NCI-H1694 treated with DMSO at 0.1 percent for 48 hours (cell line): Measurements from ENCODE around the gene ACSS2.

Experiments used
- DNase-seq: peaks from one replicate; lab custom pipeline; 2025; lab: John Stamatoyannopoulos, UW

Gene ACSS2

DNA sequence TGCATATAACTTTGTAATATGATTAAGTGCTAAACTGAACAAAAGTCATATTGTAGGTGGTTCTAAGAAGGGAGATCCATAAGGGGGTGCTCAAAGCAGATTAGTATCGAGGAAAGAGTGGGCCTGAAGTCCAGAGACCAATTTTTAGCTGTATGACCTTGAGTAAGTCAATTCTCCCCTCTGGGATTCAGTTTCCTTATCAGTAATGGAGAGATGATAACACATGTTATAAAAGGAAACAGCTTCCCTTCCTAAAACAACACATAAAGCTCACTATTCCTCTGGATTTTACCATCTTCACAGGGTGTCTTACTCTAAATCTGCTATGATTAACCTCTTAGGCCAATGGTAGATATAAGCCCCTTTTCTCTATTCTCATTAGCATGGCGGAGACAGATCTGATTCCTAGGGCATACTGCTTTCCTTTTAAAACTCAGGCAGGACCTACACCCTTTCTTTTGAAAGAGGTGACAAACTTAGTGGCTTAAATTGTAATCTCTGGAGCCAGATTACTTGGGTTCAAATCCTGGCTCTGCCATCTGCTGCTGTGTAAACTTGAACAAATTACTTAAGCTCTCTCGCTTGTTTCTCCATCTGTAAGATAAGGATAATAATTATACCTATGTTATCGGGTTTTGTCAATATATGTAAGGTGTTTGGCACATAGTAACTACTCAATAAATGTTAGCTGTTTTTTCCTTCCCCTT, 39.5 kb downstream of the ACSS2 start:
- no peak for DNase-seq

GRCh38 chr20:34916774-34917354, 40.5 kb downstream of the ACSS2 start:
- no peak for DNase-seq

GRCh38 chr20:34920055-34920454, 43.6 kb downstream of the ACSS2 start:
- DNase-seq, result no peak

GRCh38 chr20:34921436-34921835, 45.0 kb downstream of the ACSS2 start:
- no peak for DNase-seq

DNA sequence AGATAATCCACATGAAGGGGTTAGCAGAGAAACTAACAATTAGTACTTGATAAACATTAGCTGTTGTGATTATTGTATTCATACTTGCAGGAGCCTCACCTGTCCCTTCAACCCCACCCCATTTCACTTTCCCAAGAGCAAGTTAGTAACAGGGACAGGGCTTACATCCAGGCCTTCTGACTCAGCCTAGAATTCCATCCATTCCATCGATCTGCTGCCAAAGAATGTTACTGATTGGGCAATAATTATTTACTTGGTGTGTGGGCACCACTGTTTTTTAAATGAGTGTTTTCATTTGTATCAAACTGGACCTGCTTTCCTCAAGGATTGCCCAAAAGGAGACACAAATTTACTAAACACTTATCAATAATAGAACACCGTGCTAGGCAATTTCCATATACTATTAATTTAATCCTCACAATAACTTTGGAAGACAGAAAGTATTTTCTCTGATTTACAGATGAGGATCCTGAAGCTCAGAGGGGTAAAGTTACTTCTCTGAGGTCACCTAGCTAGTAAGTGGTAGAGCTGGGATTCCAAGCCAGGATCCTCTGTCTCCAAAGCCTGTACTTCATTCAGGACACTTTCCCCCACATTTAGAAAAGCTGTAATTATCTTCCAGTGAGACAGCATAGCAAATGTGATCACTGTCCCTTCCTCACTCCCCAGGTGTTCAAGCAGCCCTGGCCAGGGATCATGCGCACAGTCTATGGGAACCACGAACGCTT, 46.4 kb downstream of the ACSS2 start:
- no peak for DNase-seq

- DNase-seq, result no peak
Measured at GRCh38 chr20:34923414-34923813, 47.0 kb downstream of the ACSS2 start.

DNA sequence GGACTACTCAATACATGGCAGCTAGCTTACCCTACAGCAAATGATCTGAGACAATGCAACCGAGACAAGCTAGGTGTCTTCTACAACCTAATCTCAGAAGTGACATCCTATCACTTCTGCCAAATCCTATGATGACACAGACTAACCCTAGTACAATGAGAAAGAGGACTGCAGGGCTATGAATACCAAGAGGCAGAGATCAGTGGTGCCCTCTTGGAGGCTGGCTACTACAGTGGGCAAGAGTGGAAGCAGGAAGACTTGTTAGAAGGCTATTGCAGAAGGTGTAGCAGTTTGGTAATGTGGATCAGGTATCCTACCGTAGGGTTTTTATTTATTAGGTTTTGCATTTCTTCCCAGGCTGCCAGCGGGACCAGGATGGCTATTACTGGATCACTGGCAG, 48.9 kb downstream of the ACSS2 start:
- DNase-seq, result no peak

DNA sequence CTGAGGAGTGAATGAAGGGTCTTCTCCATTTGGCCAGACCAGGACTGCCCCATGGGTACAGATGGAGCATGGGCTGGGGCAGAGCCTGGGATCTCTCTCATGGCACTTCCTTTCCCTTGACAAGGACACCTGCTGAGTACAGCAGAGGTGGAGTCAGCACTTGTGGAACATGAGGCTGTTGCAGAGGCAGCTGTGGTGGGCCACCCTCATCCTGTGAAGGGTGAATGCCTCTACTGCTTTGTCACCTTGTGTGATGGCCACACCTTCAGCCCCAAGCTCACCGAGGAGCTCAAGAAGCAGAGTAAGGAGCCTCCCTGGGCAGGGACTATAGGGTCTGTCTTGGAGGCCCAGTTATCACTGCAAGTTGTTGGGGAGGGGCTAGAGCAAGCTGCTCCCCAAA, 49.6 kb downstream of the ACSS2 start:
- DNase-seq, result no peak

DNA sequence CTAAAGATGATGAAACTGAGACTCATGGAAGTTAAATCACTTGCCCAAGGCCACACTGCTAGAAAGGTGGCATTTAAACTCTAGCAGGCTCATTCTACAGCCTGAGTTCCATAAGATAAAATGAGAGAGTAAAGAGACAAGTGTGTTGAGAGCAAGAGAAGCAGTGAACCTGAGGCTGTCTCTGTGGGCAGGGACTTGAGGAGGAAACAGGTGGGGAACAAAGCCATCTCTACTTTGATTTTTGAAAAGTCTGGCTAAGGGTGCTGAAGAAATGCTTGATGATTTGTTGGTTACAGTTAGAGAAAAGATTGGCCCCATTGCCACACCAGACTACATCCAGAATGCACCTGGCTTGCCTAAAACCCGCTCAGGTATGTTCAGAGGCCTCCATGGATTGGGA, 50.2 kb downstream of the ACSS2 start:
- no peak for DNase-seq

DNA sequence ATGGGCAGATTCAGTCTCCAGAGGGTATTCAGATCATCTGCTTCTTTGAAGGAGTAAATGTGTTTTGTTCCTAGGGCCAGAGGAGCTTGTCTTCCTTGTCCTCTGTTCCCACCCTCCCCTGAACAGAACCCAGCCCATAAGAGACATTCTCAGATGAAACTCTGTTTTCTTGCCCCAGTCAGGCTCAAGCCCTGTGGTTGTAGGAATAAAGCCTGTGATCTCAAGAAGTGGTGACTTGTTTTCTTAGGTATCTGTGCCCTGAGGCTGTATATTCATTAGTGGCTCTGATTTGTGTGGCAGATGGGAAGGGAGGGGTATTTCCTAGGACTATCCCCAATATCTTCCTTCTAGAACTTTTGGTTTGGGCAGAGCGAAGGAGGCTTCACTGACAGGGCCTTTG, 51.3 kb downstream of the ACSS2 start:
- no peak for DNase-seq

DNA sequence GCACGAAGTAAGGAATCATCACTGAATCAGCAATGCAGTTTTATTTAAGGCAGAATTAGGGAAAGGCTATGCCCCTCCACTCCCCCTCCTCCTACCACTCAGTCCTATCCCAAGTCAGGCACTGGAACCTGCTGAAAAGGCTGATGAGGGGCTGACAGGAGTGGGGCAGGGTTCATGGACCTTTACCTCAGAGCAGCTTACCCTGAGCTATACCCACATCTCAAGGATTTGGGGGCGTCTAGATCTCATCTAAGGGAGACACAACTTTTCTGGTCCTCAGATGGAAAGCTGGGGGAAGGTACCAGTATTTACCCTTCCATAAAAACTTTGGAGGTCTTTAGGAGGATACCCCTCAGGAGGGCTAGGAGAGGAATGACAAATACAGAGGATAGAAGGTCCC, 52.0 kb downstream of the ACSS2 start:
- no peak for DNase-seq

DNA sequence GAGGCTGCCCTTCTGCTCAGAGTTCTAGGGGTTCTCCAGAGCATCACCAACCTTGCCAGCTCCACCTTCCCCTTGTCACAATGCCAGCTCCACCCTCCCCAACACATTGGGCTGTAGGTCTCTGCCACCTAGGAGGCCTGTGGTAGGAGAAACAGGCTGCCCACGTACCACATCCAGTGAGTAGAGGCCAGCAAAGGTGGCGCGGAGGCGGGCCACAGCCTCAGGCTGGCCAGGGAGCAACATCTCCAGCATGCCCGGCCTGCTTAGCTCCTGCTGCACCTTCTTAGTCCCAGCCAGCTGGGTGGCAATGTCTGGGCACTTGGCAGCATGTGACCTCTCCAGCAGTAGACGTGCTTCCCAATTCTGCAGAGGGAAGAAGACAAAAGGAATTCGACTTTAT, 55.4 kb downstream of the ACSS2 start:
- no peak for DNase-seq

DNA sequence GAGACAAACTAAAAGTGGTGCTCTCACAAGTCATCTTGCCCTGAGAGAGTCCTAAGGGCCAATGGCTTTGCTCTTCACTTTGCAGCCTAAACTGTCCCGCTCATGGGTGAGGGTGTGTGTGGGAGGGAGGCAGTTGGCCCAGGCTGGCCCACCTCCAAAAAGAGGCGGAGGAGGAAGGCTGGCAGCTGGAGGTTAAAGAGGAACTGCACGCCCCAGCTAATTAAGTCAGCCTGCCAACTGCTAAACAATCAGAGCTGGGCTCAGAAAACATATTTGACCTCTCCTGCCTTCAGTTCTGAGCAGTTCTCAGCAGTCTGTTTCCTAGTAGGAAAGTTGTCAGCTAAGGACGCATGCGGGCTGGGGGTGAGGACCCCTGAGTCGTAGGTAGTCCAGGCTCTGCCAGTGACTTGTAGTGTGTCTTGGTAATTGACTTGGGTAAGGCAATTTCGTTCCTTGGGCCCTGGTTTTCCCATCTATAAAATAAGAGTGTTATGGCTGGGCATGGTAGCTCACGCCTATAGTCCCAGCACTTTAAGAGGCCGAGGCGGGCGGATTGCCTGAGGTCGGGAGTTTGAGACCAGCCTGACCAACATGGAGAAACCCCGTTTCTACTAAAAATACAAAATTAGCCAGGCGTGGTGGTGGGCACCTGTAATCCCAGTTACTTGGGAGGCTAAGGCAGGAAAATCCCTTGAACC, 62.2 kb downstream of the ACSS2 start:
- DNase-seq, result peak; percentile 86

DNA sequence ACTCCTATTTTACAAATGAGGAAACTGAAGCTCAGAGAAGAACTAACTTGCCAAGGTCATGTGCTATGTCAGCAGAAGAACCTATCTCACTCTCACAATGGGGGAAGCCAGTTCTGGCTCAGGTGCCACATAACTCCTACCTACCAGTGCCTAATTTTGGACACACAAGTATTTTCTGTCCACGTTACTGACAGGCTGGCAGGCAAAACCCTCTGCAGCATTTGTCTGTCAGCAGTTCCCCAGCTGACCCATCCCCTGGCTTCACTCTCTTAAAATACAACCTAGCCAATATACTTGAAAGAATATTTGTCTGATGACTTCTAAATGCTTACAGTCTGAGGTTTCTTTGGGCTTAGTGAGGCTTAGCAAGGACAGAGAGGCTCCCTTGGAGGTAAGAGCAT, 63.7 kb downstream of the ACSS2 start:
- DNase-seq, result no peak

GRCh38 chr20:34941226-34941625, 64.8 kb downstream of the ACSS2 start:
- DNase-seq, result no peak

DNA sequence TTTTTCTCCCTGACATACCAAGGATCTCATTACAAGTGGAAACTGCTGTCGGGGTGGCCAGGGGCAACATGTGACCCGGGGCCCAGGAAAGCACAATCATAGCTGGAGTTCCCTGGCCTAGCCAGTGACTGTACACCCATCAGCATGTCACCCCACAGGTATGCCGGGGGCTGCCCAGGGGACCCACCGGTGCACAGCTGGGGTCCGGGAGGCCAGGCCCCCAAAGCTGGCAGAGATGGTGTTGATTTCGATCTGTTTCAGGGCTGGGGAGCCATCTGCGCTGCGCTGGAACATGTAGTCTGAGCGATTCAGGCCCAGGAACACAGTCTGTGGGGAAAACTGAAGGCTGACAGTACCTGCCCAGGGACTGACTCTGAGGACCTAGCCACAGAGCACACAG, 65.9 kb downstream of the ACSS2 start:
- no peak for DNase-seq

DNA sequence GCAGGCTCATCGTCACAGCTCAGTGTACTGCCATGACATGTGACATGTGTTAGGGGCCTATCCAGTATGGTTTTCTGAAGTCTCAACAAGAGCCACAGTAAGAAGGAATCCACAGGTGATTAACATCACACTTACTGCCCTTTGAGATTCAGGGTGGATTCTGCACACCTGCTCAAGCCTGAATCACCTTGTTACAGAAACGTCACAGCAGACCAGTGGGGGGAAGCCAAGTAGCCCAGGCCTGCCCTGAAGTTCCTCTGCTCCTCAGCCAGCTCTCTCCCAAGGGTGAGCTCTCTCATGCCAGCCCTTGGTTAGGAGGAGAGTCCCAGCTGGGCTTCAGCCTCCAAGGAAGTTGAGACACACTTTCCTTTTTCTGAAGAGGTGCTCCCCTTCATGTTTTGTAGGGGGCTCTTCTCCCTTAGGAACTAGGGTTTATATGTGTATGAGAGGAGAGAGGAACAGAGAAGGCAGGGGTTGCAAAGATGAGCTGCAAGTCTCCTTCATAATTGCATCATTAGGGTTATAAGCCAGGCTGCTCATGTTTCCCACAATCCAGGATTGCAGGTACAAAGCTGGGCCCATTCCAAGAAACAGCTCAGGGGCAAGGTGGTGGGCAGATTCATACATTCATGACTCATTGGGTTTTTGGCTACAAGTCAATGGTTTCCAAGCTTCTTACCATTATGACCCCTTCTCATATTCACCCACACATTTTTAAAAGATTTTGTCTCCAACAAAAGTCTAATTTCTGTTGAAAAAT, 67.6 kb downstream of the ACSS2 start:
- DNase-seq, result no peak

- DNase-seq, result no peak
Measured at GRCh38 chr20:34945315-34946077, 69.1 kb downstream of the ACSS2 start.

DNA sequence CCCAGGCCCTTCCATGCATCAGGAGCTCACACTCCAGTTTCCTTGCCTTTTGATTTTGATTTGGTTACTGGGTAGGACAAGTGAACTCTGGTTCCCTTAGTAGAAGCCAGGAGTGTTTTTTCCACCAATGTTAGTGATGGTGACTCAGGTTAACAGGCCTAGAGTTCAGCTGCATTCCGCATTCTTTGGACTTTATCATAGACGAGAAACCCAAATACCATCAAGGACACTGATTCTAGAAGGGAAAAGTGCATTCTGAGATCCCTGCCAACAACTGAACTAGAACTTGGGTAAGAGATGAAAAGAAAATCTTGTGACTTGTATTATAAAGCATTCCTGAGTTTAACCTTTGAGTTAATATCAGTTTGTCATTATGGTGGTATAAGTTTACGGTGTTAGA, 70.2 kb downstream of the ACSS2 start:
- no peak for DNase-seq

- DNase-seq, result no peak
Measured at GRCh38 chr20:34947336-34947735, 70.9 kb downstream of the ACSS2 start.

DNA sequence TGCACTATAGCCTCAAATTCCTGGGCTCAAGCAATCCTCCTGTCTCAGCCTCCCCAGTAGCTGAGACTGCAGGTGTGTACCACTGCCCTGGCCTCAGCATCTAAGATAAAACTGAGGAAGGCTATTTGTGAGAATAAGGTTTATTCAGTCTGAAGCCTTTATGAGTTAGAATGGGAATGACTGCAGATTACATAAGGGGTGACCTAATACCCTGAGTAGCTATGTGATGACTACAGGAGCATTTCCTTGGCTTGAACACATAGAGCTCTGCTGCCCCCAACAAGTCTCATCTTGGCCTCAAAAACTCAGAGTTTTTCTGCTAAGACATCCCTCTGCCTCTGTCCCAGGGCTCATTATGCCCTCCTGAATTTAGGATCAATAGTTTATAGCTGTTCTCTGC, 71.6 kb downstream of the ACSS2 start:
- no peak for DNase-seq
